Activated CD8-positive, alpha-beta memory T cell treated with anti-CD3 and anti-CD28 coated beads, Interleukin-2, amount 50 U/mL, for 48 hours (primary cell): Measurements from ENCODE around the gene IL12RB1.

Experiments used
- DNase-seq: peaks from one replicate; pipeline ENCODE4 v3.0.0-alpha.2; 2020

The IL12RB1 gene

DNA sequence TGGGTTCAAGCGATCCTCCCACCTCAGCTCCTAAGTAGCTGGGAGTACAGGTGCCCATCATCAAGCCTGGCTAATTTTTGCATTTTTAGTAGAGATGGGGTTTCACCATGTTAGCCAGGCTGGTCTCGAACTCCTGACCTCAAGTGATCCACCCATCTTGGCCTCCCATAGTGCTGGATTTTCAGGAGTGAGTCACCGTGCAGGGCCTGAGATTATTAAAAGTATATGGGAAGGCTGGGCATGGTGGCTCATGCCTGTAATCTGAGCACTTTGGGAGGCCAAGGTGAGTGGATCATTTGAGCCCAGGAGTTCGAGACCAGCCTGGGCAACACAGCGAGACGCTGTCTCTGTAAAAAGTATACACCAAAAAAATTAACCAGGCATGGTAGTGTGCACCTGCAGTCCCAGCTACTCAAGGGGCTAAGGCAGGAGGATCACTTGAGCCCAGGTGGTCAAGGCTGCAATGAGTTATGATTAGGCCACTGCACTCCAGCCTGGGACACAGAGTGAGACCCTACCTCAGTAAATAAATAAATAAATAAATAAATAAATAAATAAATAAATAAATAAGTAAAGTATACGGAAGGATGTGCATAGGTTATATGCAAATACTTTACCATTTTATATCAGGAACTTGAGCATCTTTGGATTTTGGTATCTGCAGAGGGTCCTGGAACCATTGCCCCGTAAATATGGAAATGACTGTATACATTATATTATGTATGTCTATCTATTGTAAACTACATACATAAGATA, 854 bp downstream of the IL12RB1 start:
- DNase-seq = no peak

DNA sequence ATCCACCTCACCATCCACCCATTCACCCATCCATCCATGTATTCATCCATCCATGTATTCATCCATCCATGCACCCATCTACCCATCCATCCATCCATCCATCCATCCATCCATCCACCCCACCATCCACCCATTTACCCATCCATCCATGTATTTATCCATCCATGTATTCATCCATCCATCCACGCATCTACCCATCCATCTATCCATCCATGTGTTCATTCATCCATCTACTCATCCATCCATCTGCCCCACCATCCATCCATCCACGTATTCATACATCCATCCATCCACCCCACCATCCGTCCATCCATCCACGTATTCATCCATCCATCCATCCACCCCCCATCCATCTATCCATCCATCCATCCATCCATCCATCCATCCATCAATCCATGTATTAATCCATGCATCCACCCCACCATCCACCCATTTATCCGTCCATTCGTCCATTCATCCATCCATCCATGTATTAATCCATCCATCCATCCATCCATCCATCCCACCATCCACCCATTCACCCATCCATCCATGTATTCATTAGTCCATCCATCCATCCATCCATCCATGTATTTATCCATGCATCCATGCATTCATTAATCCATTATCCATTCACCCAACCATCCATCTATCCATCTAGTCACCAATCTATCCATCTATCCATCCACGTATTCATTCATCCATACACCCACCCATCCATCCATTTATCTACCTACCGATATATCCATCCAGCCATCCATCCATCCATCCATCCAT, 2.6 kb downstream of the IL12RB1 start:
- DNase-seq = no peak

DNA sequence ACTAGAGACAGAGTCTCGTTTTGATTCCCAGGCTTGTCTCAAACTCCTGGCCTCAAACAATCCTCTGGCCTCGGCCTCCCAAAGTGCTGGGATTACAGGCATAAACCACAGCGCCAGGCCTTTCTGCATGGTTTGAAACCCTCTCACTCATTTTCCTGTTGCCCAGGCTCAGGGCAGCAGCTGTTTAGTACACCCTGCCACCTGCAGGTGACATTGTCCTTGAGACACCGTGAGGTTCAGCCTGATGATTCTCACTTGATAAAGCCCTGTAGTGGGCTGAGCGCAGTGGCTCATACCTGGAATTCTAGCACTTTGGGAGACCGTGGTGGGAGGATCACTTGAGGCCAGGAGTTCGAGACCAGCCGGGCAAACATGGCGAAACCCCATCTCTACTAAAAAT, 12.5 kb downstream of the IL12RB1 start:
- no peak for DNase-seq

DNA sequence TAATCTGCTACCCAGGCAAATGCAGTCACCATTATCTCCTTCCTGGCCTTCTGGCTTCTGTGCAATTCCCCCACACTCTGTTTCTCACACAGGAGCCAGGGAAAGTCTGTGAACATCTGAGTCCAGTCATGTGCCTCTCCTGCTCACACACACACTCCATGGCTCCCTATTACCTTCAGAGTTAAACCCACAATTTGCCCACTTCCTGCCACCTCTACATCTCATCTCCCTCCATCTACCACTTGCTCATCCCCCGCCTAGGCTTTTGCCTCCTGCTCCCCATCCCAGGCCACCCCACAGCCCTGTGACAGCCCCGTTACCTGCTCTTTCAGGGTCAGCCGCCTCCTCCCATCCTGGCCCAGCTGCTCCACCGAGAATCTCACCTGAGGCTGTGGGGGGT, 13.5 kb downstream of the IL12RB1 start:
- no peak for DNase-seq

DNA sequence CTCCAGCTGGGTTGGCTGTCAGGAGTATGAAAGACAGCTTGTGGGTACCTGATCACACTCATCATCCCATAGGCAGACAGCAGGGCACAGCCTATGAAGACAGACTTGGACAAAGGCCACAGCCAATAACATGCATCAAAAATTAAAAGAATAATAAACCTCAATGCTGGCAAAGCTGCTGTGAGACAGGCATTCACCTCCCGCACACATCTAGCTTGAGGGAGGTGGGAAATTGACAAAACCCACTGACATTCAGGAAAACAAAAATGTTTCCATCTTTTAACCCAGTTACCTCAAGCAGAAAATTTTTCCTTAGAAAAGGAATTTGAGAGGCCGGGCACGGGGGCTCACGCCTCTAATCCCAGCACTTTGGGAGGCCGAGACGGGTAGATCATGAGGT, 14.4 kb downstream of the IL12RB1 start:
- no peak for DNase-seq

DNA sequence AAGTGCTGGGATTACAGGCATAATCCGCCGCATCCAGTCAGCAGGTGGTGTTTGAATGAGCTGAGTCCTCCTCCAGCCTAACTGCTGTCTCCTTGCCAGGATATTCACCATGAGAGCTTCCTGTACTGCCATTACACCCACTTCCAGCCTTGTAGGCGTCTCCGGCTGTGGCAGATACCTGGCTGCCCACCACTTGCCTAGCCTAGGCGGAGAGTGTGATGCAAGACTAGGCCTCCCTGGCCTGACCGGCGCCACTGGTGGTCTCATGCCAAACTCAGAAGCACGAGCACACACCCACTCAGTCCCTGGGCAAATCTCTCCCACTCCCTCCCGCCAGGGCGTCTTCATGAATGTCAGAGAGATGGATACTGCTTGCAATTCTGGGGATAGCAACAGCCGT, 16.6 kb downstream of the IL12RB1 start:
- DNase-seq = no peak

DNA sequence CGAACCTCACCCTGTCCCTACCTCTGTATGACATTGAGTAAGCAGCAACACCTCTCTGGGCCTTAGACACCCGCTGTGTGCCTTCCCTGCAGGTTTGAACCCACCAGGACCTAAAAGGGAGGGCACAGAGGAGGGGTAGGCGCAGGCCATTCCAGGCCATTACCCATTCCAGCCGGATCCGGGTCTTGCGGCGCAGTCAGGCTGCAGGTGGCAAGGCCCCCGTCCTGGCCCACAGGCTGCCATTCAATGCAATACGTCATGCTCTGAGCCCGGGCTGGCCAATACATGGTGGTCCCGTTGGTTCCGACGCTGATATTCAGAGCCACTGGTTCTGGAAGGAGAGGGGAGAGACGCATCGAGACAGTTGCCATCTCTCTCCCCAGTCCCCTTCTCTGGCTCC, 17.4 kb downstream of the IL12RB1 start:
- no peak for DNase-seq

DNA sequence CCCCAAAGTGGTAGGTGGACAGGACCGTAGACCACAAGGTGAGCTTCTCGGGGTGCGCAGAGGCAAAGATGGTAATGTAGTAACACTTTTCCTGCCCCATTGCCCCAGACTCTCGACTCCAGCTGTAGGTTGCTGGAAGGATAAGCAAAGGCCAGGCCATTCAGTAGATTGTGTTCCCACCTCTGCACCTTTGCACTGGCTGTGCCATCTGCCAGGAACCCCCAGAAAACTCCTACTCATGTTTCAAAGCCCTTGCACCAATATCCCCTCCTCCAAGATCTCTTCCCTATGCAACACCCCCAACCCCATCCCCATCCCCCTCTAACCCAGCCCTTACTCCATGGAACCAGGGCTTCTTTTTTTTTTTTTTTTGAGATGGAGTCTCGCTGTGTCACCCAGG, 18.3 kb downstream of the IL12RB1 start:
- no peak for DNase-seq

DNA sequence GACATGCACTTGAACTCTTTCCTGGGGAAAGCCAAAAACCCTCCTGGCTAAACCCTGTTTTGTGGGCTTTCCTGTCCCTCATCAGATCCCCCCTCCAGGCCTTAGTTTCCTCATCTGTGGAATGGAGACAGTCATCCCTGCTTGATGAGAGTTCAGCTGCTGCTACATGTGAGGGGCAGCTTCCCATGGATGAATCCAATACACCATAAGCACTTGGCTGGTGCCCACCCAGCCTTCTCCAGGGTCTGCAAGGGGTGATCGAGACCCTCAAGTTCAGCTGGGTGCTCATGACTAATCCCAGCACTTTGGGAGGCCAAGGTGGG, 21.6 kb downstream of the IL12RB1 start:
- DNase-seq = no peak

DNA sequence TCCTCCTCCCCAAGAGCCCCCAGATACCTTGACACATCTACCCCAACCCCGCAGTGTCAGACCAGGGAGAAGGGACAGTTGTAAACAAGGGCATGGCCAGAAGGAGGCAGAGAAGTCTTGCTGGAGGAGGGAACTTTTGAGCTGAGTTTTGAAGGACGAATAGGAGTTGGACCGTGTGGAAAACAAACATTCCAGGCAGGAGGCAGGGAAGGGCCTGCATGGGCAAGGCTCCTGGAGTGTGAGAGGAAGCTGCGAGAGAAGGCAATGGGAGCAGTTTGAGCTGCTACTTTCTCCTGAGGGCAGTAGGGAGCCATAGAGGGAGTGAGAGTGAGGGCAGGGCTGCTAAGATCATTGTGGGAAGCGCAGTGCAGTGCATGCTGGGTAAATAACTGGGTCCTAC, 23.3 kb downstream of the IL12RB1 start:
- DNase-seq = no peak

DNA sequence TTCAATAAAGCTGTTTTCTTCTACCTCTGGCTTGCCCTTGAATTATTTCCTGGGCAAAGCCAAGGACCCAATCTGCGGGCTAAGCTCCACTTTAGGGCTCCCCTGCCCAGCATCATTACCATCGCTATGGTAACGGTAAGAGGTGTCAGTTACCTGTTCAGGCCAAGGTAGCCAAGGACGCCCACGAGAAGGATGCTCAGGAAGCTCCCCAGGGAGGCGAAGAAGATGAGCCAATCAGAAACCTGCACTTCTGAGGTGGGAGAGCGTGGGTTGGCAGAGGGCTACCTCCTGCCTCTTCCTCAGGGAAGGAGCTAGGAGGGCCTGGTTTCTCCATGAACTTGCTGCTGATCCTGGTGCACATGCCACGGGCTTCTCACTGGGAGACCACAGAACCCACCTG, 24.7 kb downstream of the IL12RB1 start:
- DNase-seq = no peak

DNA sequence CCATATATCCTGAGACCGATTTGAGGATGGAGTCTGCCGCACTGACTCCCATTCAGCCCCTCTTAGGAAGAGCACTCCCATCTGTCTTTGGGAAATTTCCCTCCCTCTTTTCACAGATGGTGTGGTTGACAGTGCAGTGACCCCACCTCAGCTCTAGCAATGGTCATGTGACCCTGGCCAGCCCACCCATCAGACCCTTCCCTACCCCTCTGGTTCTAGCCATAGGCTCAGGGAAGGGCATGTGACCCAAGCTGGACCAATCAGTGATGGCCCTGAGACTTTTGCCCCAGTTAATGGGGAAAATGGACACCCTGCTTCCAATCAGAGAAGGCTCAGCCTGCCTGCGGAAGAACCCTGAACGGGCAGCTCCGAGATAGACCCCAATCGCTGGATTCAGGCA, 26.3 kb downstream of the IL12RB1 start:
- no peak for DNase-seq

DNA sequence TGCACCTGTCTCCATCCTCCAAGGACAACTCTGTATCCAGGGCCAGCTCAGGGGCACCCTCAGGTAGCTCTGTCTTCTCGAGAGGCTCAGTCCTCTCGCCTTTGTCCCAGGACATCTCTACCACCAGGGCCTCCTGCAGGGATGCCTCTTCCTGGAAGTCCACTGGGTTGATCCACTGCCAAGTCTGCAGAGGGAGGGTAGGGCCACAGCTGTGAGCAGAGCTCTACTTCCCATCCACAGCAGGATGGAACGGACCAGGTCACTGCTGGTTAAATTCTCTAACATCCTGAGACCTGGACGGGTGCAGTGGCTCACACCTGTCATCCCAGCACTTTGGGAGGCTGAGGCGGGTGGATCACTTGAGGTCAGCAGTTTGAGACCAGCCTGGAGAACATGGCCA, 26.8 kb downstream of the IL12RB1 start:
- DNase-seq = no peak

DNA sequence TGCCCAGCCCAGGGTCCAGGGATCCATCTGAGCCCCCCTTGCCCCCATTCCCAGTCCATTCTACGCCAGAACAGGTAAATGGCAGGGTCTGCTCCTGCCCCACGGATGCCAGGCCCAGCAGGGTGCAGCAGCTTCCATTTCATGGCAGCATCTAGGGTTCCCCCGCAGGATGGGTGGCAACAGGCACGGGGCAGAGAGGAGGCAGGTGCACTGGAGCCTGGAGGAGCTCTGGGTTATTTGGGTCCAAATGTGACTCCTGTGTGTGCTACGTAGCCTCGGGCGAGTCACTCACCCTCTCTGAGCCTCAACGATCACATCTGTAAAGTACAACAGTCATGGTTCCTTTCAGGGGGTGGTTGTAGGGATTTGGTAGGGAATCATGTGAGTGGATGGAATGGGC, 27.4 kb downstream of the IL12RB1 start:
- no peak for DNase-seq

DNA sequence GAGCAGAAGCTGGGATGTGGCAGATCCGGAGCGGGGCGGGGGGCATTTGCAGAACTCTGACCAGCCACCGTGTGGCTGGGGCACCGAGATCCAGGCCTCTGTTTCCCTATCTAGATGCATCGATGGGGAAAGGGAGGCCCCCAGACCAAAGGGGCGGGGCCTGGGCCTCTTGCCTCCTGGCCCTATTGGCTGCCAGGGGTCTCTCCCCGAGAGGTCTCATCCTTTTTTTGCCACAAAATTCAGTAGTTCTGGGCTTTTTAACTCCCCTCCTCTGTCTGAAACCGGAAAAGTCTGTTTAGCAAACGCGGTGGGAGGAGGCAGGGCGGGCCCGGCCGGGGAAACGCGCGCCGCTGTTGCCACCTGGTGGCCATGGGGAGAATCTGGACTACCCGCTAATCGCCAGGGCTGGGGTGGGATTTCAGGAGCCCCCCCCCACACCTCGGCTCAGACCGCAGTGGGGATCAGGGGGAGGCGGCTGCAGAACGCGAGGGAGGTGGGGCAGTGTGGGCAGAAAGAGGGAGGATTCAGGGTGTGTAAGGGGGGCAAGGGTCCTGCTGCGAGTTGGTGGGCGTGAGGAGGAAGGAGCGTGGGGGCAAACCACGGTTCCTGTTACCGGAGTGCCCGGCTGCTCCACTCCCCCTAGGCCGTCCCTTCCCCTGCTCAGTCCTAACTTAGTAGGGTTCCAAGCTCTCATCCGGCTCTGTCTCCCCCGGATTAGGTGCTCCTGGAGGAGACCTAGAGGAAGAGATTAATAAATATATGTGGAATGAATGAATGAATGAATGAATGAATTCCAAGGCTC, 28.3 kb downstream of the IL12RB1 start:
- peak; percentile 91 for DNase-seq

DNA sequence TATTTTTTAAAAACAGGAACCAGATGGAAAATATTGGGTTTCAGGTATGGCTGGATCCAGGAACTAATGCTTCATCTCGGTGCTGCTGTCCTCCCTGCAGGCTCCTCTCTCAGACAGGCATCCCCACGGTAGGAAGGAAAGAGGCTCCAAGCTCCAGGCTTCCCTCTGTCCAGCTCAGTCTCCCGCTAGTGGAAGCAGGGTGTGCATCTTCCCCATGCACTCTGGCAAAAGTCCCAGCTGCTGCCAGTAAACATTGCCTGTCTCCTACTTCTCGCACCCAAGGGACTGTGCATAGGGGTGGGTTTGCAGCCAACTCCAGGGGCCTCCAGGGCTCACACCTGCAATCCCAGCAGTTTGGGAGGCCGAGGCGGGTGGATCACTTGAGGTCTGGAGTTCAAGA, 29.2 kb downstream of the IL12RB1 start:
- no peak for DNase-seq

DNA sequence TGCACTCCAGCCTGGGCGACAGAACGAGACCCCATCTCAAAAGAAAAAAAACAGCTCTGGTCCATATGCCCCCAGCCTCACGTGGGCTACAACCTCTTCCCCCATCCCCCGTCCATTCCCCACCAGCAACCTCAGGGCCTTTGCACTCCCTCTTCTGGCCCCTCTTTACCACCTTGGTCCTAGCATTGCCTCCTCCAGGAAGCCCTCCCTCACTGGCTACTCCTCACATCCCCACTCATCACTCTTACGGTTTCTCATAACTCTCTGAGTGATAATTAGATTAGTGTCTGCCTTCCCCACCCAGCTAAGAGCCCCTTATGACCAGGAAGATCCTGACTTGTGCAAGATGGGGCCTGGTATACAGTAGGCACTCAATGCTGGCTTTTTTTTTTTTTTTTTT, 30.8 kb downstream of the IL12RB1 start:
- no peak for DNase-seq

DNA sequence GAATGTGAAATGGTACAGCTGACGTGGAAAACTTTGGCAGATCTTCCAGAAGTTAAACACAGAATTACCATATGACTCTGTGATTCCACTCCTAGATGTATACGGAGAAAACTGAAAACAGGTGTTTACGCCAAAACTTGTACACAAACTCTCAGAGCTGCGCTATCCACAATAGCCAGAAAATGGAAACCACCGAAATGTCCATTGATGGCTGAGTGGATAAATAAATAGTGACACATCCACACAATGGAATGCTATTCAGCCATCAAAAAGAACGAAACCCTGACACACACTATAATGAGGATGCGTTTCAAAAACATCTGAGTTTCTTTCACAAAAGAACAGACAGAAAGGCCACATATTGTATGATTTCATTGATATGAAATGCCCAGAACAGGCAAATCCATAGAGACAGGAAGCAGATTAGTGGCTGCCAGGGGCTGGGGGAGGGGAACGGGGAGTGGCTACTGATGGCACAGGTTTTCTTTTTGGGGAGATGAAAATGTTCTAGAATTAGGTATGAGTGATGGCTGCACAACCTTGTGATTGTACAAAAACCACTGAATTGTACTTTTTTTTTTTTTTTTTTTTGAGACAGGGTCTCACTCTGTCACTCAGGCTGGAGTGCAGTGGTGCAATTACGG, 33.0 kb downstream of the IL12RB1 start:
- no peak for DNase-seq

DNA sequence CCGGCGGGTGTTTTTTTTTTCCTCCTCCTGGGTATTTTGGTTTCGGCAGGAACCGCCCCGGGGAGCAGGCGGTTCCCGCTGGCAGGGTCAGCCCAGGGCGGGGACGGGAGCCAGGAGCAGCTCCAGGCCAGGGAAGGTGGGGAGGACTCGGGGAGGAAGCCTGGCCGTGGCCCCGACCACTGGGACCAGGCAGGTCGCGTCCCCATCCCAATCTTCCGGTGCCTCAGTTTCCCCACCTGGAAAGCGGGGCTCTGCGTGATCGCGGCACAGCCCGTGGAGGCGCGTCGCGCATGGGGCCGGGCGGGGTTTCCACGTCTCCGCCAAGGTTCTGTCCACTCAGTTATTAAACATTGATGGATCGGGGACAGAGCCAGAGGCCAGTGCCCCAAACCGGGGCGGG, 34.8 kb downstream of the IL12RB1 start:
- no peak for DNase-seq

DNA sequence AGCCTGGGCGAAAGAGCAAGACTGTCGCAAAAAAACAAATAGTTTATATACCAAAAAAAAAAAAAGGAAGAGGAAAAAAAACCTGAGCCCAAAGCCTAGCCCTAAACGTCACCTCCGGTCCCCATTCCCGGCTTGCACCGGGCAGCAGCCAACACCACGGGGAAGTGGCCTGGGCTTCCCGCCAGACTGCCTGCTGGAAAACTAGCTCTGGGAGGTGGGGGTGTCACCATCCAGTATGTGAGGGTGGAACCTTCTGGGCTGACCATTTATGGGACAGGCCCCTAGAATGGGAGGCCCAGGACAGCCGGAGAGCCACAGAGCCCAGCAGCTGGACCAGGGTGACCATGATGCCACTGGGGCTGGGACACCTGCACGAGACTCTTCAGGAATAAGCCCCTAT, 37.3 kb downstream of the IL12RB1 start:
- DNase-seq = no peak

DNA sequence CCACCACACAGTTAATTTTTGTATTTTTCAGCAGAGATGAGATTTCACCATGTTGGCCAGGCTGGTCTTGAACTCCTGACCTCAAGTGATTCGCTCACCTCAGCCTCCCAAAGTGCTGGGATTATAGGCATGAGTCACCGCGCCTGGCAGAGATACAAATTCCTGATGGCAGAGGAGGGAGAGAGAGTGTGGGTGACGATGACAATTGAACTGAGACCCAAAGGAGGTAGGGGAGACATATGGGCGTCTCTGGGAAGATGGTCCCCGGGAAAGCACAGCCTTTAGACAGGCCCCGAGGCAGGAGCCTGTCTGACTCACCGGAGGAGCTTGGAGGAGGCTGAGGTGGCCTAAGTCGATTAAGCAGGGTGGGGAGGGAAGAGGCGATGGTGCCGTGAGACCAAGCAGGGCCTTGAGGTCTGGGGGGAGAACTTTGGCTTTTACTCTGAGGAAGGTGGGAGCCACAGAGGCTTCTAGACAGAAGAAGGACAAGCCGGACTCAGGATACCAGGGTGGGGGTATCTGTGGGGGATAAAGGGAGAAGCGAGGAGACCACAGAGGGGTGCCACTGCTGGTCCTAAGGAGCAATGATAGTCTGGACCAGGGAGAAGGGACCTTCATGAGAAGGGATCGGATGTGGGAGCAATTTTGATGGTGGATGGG, 40.5 kb downstream of the IL12RB1 start:
- no peak for DNase-seq

DNA sequence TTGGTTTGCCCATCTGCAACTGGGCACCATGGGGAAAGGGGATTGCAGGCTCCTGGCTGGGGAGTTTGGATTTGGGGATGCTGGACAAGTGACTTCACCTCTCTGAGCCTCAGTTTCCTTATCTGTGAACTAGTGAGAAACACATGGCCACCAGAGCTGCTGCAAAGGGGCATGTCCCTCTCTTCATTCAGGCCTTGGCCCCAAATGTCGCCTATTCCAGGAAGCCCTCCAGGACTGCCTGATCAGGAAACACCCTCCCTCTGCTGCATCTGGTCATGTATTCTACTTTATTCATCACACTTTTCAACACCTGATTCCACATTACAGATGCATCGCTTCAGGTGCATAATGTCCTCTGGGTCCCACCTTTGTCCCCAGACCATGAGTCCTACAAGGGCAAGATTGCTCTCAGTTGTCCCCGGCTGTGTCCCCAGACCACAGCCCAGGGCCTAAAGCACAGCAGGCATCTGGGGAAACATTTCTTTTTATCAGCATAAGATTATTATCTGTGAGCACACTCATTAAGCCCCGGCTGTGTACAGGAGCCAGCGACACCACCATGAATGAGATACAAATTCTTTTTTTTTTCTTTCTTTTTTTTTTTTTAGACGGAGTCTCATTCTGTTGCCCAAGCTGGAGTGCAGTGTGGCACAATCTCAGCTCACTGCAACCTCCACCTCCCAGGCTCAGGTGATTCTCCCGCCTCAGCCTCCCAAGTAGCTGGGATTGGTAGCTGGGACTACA, 41.3 kb downstream of the IL12RB1 start:
- DNase-seq = no peak
